ENCODE data around the gene STPG4. TPM values are rescaled to one million over a fixed set of nuclear protein-coding genes. Genes with fewer than 3 reads are reported as not detected.

Gene STPG4
- total and polyA plus RNA-seq, 2 of the 8 experiments (the other 6 are each of a cell fraction or from before 2014, with no cell fraction given), result 0.28 TPM; not detected in 1

DNA sequence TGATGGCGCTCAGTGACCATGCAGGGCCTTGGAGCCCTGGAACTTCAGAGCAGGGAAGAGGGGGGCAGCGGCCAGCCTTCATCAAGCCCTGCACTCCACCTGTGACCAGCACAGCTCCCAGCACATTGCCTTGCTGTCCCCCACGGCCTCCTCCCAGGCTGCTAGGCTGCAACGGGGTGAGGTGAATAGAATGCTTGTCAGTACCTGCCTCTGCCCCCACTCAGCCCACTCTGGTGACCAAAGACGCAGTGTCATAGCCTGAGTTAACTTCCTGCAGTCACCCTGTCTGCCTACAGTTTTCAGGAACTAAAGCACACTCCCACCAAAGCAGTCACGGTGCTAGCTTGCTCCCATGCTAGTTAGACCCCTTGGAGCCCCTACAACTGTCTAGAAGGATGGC, 72.1 kb downstream of the STPG4 start:
- 87% methylated on average over 6 of the region's 6 CpGs; no CpG with 5 or more reads in 1 of the 2 experiments for WGBS, 2 experiments (ENCODE audit: extremely low coverage in 1 of 2, insufficient coverage in 1 of 2, insufficient read length in 1 of 2, insufficient replicate concordance in 2 of 2, low coverage in 1 of 2, low lambda C conversion rate in 2 of 2, missing lambda C conversion rate in 1 of 2)
- no peak overlapping the region for H3K27ac ChIP-seq (ENCODE audit: low read depth, low read length)
- no peak for DNase-seq (ENCODE audit: low read depth in 1 of 2, low spot score in 2 of 2)
- H3K4me2 ChIP-seq (ENCODE audit: insufficient read depth in 1 of 2, low read depth in 2 of 2, low read length in 2 of 2), result no peak overlapping the region
- H3K18ac ChIP-seq (ENCODE audit: extremely low read depth, low read length), result no peak overlapping the region; the same call in 1 of the 2 replicates
- no peaks in the 10 kb centered on the region for H3K9me3 ChIP-seq (ENCODE audit: insufficient read depth in 2 of 2, low read depth in 1 of 2, low read length in 1 of 2)
- no peak overlapping the region for H2BK20ac ChIP-seq (ENCODE audit: low read length)
- H3K4ac ChIP-seq (replicated peaks; ENCODE audit: insufficient read length, low read depth, low read length), result no peak overlapping the region
- no peak for FAIRE-seq
- no peaks in the 10 kb centered on the region for H3K23me2 ChIP-seq (ENCODE audit: low read depth, low read length)
- H3K14ac ChIP-seq (ENCODE audit: insufficient read length), result no peak overlapping the region
- no peak overlapping the region for H4K8ac ChIP-seq (ENCODE audit: extremely low read depth, insufficient read depth, low read length)
- POLR2A ChIA-PET (ENCODE audit: partially characterized antibody), result no interaction called here
- no peaks in the 10 kb centered on the region for H3K79me2 ChIP-seq (ENCODE audit: control insufficient read depth in 1 of 2, insufficient read depth in 2 of 2, low read length in 2 of 2)
- H3K9ac ChIP-seq (replicated peaks in 1 of 4; ENCODE audit: extremely low read depth in 1 of 4, low read depth in 3 of 4, low read length in 3 of 4), result no peak overlapping the region
- H4K91ac ChIP-seq (replicated peaks; ENCODE audit: insufficient read length, low read length), result peak overlapping the region; percentile 6
- H3K79me1 ChIP-seq (ENCODE audit: low read depth, low read length), result no peaks in the 10 kb centered on the region
- H2BK120ac ChIP-seq (replicated peaks; ENCODE audit: low read depth, low read length), result no peak overlapping the region
- no peaks in the 10 kb centered on the region for H4K20me1 ChIP-seq (replicated peaks in 1 of 2; ENCODE audit: control insufficient read depth in 1 of 2, insufficient read depth in 2 of 2, low read length in 2 of 2)
- H3K56ac ChIP-seq (replicated peaks; ENCODE audit: insufficient read length, low read depth, low read length), result no peak overlapping the region
- H2AK5ac ChIP-seq (ENCODE audit: low read depth, low read length), result 0 out of 2 replicates have a peak overlapping the region, but pooled peaks have one; percentile 65
- peak overlapping the region; percentile 66; the same call in 1 of the 2 replicates for H2BK5ac ChIP-seq (ENCODE audit: low read depth, low read length)
- no peak overlapping the region for H2AFZ ChIP-seq (ENCODE audit: low read length)
- no peaks in the 10 kb centered on the region for H3K27me3 ChIP-seq (replicated peaks in 1 of 4; ENCODE audit: control insufficient read depth in 3 of 4, extremely low read depth in 1 of 4, insufficient read depth in 3 of 4, low read length in 3 of 4)
- TF ChIP-seq HDAC2 (IDR thresholded peaks at IDR 0.05; ENCODE audit: borderline replicate concordance in 1 of 2, low read depth in 2 of 2, low read length in 2 of 2) (no peak), SUZ12 (IDR thresholded peaks at IDR 0.05; ENCODE audit: low read length) (no peak), MAFK (IDR thresholded peaks at IDR 0.05; ENCODE audit: low read depth, low read length) (no peak)
- TF ChIP-seq, protein P1, sequence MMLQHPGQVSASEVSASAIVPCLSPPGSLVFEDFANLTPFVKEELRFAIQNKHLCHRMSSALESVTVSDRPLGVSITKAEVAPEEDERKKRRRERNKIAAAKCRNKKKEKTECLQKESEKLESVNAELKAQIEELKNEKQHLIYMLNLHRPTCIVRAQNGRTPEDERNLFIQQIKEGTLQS (IDR thresholded peaks at IDR 0.05; ENCODE audit: insufficient read depth, low read depth, low read length), result no peak
- H3K4me1 ChIP-seq (replicated peaks in 1 of 4; ENCODE audit: control insufficient read depth in 3 of 4, insufficient read depth in 4 of 4, low read length in 3 of 4), result peaks cover 0 to 13% (median 9%) of the 10 kb centered on the region in 4 experiments; a peak in 6 of 7 replicates
- H3K36me3 ChIP-seq (ENCODE audit: control insufficient read depth in 2 of 4, insufficient read depth in 4 of 4, low read length in 3 of 4), result no peaks in the 10 kb centered on the region
- CTCF ChIA-PET (ENCODE audit: partially characterized antibody), result interaction anchor here (0.8 to 1.2 kb wide), 3 partner anchors 13 to 249 kb away, joined by 3 to 5 read pairs (median 3); no protein-coding TSS in a partner anchor
- 0 out of 2 replicates have a peak overlapping the region, but pooled peaks have one; percentile 60 for H2BK12ac ChIP-seq (ENCODE audit: low read depth, low read length)
- H2BK15ac ChIP-seq (ENCODE audit: low read length), result peak overlapping the region; percentile 61; the same call in 1 of the 2 replicates
- no peak overlapping the region for H4K5ac ChIP-seq (ENCODE audit: insufficient read length, low read depth, low read length)
- H3K4me3 ChIP-seq (ENCODE audit: extremely low read depth in 1 of 4, insufficient read depth in 2 of 4, low read depth in 3 of 4, low read length in 4 of 4), result no peak overlapping the region
- H3K23ac ChIP-seq (ENCODE audit: insufficient read length), result no peak overlapping the region

Data from H1 (cell line).